ENCODE results near the gene KLHL35. TPM values are rescaled to one million over a fixed set of nuclear protein-coding genes. Genes with fewer than 3 reads are reported as not detected.

KLHL35 gene
- 0.77 TPM for polyA plus RNA-seq (2012; ENCODE audit: insufficient read length, low read depth)

- TF ChIP-seq REST (IDR thresholded peaks at IDR 0.05; ENCODE audit: insufficient read depth in 1 of 2, low read depth in 2 of 2, low read length in 2 of 2) (no peak), TAF1 (IDR thresholded peaks at IDR 0.05; ENCODE audit: borderline replicate concordance, insufficient read depth, low read length) (no peak), POLR2AphosphoS5 (IDR thresholded peaks at IDR 0.05; ENCODE audit: low read depth, low read length) (no peak)
Measured at GRCh38 chr11:75432911-75433321, at the start of gene KLHL35. Gene KLHL35 (minus strand): TSS chr11:75433203. CDS start chr11:75430629, 2,574 bp downstream.

GRCh38 chr11:75481922-75482606 lies 49.1 kb upstream of the KLHL35 start:
- TF ChIP-seq SIN3A (IDR thresholded peaks at IDR 0.05; ENCODE audit: borderline replicate concordance, insufficient read depth, low read length) = no peak
- TF ChIP-seq FOXP2 (optimal IDR thresholded peaks at IDR 0.05; ENCODE audit: borderline replicate concordance, extremely low read depth, extremely low read length, insufficient read depth) = no peak
- TF ChIP-seq TAF1 (IDR thresholded peaks at IDR 0.05; ENCODE audit: borderline replicate concordance, insufficient read depth, low read length) = no peak
- no peak for TF ChIP-seq REST (IDR thresholded peaks at IDR 0.05; ENCODE audit: insufficient read depth in 1 of 2, low read depth in 2 of 2, low read length in 2 of 2)
- TF ChIP-seq POLR2AphosphoS5 (IDR thresholded peaks at IDR 0.05; ENCODE audit: low read depth, low read length) = no peak

- TF ChIP-seq TAF1 (IDR thresholded peaks at IDR 0.05; ENCODE audit: borderline replicate concordance, insufficient read depth, low read length) (no peak), SIN3A (IDR thresholded peaks at IDR 0.05; ENCODE audit: borderline replicate concordance, insufficient read depth, low read length) (no peak), FOXP2 (optimal IDR thresholded peaks at IDR 0.05; ENCODE audit: borderline replicate concordance, extremely low read depth, extremely low read length, insufficient read depth) (no peak), REST (IDR thresholded peaks at IDR 0.05; ENCODE audit: insufficient read depth in 1 of 2, low read depth in 2 of 2, low read length in 2 of 2) (no peak), POLR2AphosphoS5 (IDR thresholded peaks at IDR 0.05; ENCODE audit: low read depth, low read length) (no peak)
Measured at GRCh38 chr11:75481223-75481921, 48.4 kb upstream of the KLHL35 start.

GRCh38 chr11:75480185-75481175 lies 47.5 kb upstream of the KLHL35 start:
- TF ChIP-seq FOXP2 (optimal IDR thresholded peaks at IDR 0.05; ENCODE audit: borderline replicate concordance, extremely low read depth, extremely low read length, insufficient read depth) (no peak), TAF1 (IDR thresholded peaks at IDR 0.05; ENCODE audit: borderline replicate concordance, insufficient read depth, low read length) (no peak)

GRCh38 chr11:75479597-75480145 lies 46.7 kb upstream of the KLHL35 start:
- TF ChIP-seq POLR2AphosphoS5 (IDR thresholded peaks at IDR 0.05; ENCODE audit: low read depth, low read length) (no peak), TAF1 (IDR thresholded peaks at IDR 0.05; ENCODE audit: borderline replicate concordance, insufficient read depth, low read length) (no peak), REST (IDR thresholded peaks at IDR 0.05; ENCODE audit: insufficient read depth in 1 of 2, low read depth in 2 of 2, low read length in 2 of 2) (no peak), SIN3A (IDR thresholded peaks at IDR 0.05; ENCODE audit: borderline replicate concordance, insufficient read depth, low read length) (no peak), FOXP2 (optimal IDR thresholded peaks at IDR 0.05; ENCODE audit: borderline replicate concordance, extremely low read depth, extremely low read length, insufficient read depth) (no peak)

Data from PFSK-1 (cell line).